WTC11 (cell line): ENCODE measurements around the gene TOMM5. TPM values are rescaled to one million over a fixed set of nuclear protein-coding genes. Genes with fewer than 3 reads are reported as not detected.

Experiments used
- ATAC-seq: fragments of 200-7000 bp; cut with Tn5 transposase; 2 replicates; pipeline ENCODE4 v1.10.0; 2021; ENCODE audit warnings: mild to moderate bottlenecking, moderate library complexity
- CTCF ChIA-PET: fragments of 300-600 bp; sonication (Branson Sonifier 250); formaldehyde crosslinking; loops from one replicate; lab custom pipeline; 2021; ENCODE audit warnings: antibody characterized with exemption; lab: Charles Lee
- POLR2A ChIA-PET: fragments of 350-600 bp; sonication (Branson Sonifier 250); formaldehyde crosslinking; loops from one replicate; lab custom pipeline; 2021; ENCODE audit warnings: antibody characterized with exemption; lab: Charles Lee
- DNase-seq: peaks from one replicate; pipeline ENCODE4 v3.0.0; 2021; ENCODE audit warnings: low spot score
- H3K27ac Mint-ChIP-seq: 2 replicates; pipeline ENCODE4 v1.8.0; 2021; ENCODE audit warnings: mixed read lengths
- H3K27me3 Mint-ChIP-seq: 2 replicates; pipeline ENCODE4 v1.8.0; 2021; ENCODE audit warnings: low read depth, mild to moderate bottlenecking, moderate library complexity, mixed read lengths
- H3K36me3 Mint-ChIP-seq: 2 replicates; pipeline ENCODE4 v1.8.0; 2021; ENCODE audit warnings: mixed read lengths
- H3K4me1 Mint-ChIP-seq: 2 replicates; pipeline ENCODE4 v1.8.0; 2022; ENCODE audit warnings: mixed read lengths
- H3K4me3 Mint-ChIP-seq: 2 replicates; pipeline ENCODE4 v1.8.0; 2021; ENCODE audit warnings: mild to moderate bottlenecking, moderate library complexity, mixed read lengths
- H3K9me3 Mint-ChIP-seq: 2 replicates; pipeline ENCODE4 v1.8.0; 2021; ENCODE audit warnings: mixed read lengths
- CDX4 ChIP-seq: fragments of 250-450 bp; sonication (Bioruptor Pico); IDR thresholded peaks from 2 replicates; pipeline ENCODE4 v1.9.0; 2021; ENCODE audit warnings: moderate library complexity, mild to moderate bottlenecking, inconsistent platforms, borderline replicate concordance
- CREM ChIP-seq: sonication (generic); formaldehyde crosslinking; IDR thresholded peaks from 2 replicates; pipeline ENCODE4 v1.8.1; 2022; ENCODE audit warnings: mild to moderate bottlenecking, missing genetic modification reagents, moderate library complexity
- E2F1 ChIP-seq: sonication (generic); formaldehyde crosslinking; IDR thresholded peaks from 2 replicates; pipeline ENCODE4 v1.8.0; 2022; ENCODE audit warnings: mild to moderate bottlenecking, missing genetic modification reagents
- FOXJ3 ChIP-seq: sonication (generic); formaldehyde crosslinking; IDR thresholded peaks from 2 replicates; pipeline ENCODE4 v1.9.0; 2021; ENCODE audit warnings: missing genetic modification reagents, mild to moderate bottlenecking, borderline replicate concordance
- FOXK1 ChIP-seq: sonication (generic); formaldehyde crosslinking; IDR thresholded peaks from 2 replicates; pipeline ENCODE4 v1.8.0; 2022; ENCODE audit warnings: mild to moderate bottlenecking, moderate library complexity, missing genetic modification reagents
- GABPB1 ChIP-seq: sonication (generic); formaldehyde crosslinking; IDR thresholded peaks from 2 replicates; pipeline ENCODE4 v1.8.1; 2023; ENCODE audit warnings: mild to moderate bottlenecking, missing genetic modification reagents
- GTF2I ChIP-seq: fragments of 250-450 bp; sonication (Bioruptor Pico); conservative IDR thresholded peaks from 2 replicates; pipeline ENCODE4 v1.4.0; 2021; ENCODE audit warnings: mild to moderate bottlenecking
- JAZF1 ChIP-seq: fragments of 250-450 bp; sonication (Bioruptor Pico); IDR thresholded peaks from 2 replicates; pipeline ENCODE4 v1.9.0; 2021; ENCODE audit warnings: moderate library complexity, mild to moderate bottlenecking, inconsistent platforms
- MAX ChIP-seq: sonication (generic); formaldehyde crosslinking; IDR thresholded peaks from 2 replicates; pipeline ENCODE4 v1.8.0; 2022; ENCODE audit warnings: mild to moderate bottlenecking, missing genetic modification reagents
- MXD4 ChIP-seq: fragments of 250-450 bp; sonication (Bioruptor Pico); IDR thresholded peaks from 2 replicates; pipeline ENCODE4 v1.8.0; 2021; ENCODE audit warnings: mild to moderate bottlenecking, moderate library complexity, borderline replicate concordance
- NFATC4 ChIP-seq: fragments of 250-450 bp; sonication (Bioruptor Pico); IDR thresholded peaks from 2 replicates; pipeline ENCODE4 v1.9.0; 2021; ENCODE audit warnings: mild to moderate bottlenecking
- PRRX2 ChIP-seq: fragments of 250-450 bp; sonication (Bioruptor Pico); IDR thresholded peaks from 2 replicates; pipeline ENCODE4 v1.8.0; 2021; ENCODE audit warnings: mild to moderate bottlenecking
- RELA ChIP-seq: sonication (generic); formaldehyde crosslinking; IDR thresholded peaks from 2 replicates; pipeline ENCODE4 v1.8.1; 2022; ENCODE audit warnings: missing genetic modification reagents, mild to moderate bottlenecking, borderline replicate concordance
- SMAD3 ChIP-seq: sonication (generic); formaldehyde crosslinking; IDR thresholded peaks from 2 replicates; pipeline ENCODE4 v1.8.0; 2022; ENCODE audit warnings: missing genetic modification reagents, mild to moderate bottlenecking, borderline replicate concordance
- SMAD4 ChIP-seq: sonication (generic); formaldehyde crosslinking; IDR thresholded peaks from 2 replicates; pipeline ENCODE4 v1.8.0; 2022; ENCODE audit warnings: mild to moderate bottlenecking, missing genetic modification reagents
- SOX15 ChIP-seq: fragments of 250-450 bp; sonication (Bioruptor Pico); IDR thresholded peaks from 2 replicates; pipeline ENCODE4 v1.9.0; 2021; ENCODE audit warnings: mild to moderate bottlenecking
- SP1 ChIP-seq: sonication (generic); formaldehyde crosslinking; conservative IDR thresholded peaks from 2 replicates; pipeline ENCODE4 v1.8.1; 2022; ENCODE audit warnings: missing genetic modification reagents
- TCF7 ChIP-seq: sonication (generic); formaldehyde crosslinking; IDR thresholded peaks from 2 replicates; pipeline ENCODE4 v1.8.0; 2022; ENCODE audit warnings: mild to moderate bottlenecking, low read depth, missing genetic modification reagents, moderate library complexity
- TEAD1 ChIP-seq: sonication (generic); formaldehyde crosslinking; IDR thresholded peaks from 2 replicates; pipeline ENCODE4 v1.8.0; 2022; ENCODE audit warnings: mild to moderate bottlenecking, missing genetic modification reagents
- TP53 ChIP-seq: sonication (generic); formaldehyde crosslinking; IDR thresholded peaks from 2 replicates; pipeline ENCODE4 v1.8.1; 2023; ENCODE audit warnings: mild to moderate bottlenecking, missing genetic modification reagents
- USF2 ChIP-seq: sonication (generic); formaldehyde crosslinking; IDR thresholded peaks from 2 replicates; pipeline ENCODE4 v1.8.1; 2023; ENCODE audit warnings: mild to moderate bottlenecking, missing genetic modification reagents, moderate library complexity
- ZNF121 ChIP-seq: sonication (generic); formaldehyde crosslinking; IDR thresholded peaks from 2 replicates; pipeline ENCODE4 v1.8.0; 2023; ENCODE audit warnings: missing genetic modification reagents
- ZNF232 ChIP-seq: sonication (generic); formaldehyde crosslinking; IDR thresholded peaks from 2 replicates; pipeline ENCODE4 v1.8.0; 2022; ENCODE audit warnings: mild to moderate bottlenecking, missing genetic modification reagents
- ZNF281 ChIP-seq: sonication (generic); formaldehyde crosslinking; IDR thresholded peaks from 2 replicates; pipeline ENCODE4 v1.8.0; 2023; ENCODE audit warnings: mild to moderate bottlenecking, missing genetic modification reagents
- ZNF423 ChIP-seq: fragments of 250-450 bp; sonication (Bioruptor Pico); IDR thresholded peaks from 2 replicates; pipeline ENCODE4 v2.1.2; 2022; ENCODE audit warnings: mild to moderate bottlenecking, moderate library complexity
- ZNF532 ChIP-seq: fragments of 250-450 bp; sonication (Bioruptor Pico); IDR thresholded peaks from 2 replicates; pipeline ENCODE4 v1.9.0; 2021; ENCODE audit warnings: mild to moderate bottlenecking, borderline replicate concordance
- ZSCAN18 ChIP-seq: fragments of 250-450 bp; sonication (Bioruptor Pico); IDR thresholded peaks from 2 replicates; pipeline ENCODE4 v2.1.2; 2022; ENCODE audit warnings: mild to moderate bottlenecking, moderate library complexity
- total RNA-seq: library from RNA; stranded (reverse); gene quantifications from 3 replicates; pipeline ENCODE4 v1.2.3, GENCODE V29; 2021

TOMM5 gene
- total RNA-seq, 1 experiment from 2014 or later, result 112 TPM

- Mint-ChIP-seq H3K27ac (no peak overlapping the region), H3K4me3 (no peak overlapping the region), H3K9me3 (no peaks in the 10 kb centered on the region), H3K36me3 (no peaks in the 10 kb centered on the region), H3K4me1 (peaks cover 5% of the 10 kb centered on the region), H3K27me3 (peaks cover 8% of the 10 kb centered on the region)
- CTCF ChIA-PET, result interaction anchor here (1.4 kb wide), 1 partner anchor 28 kb away, joined by 3 read pairs; no protein-coding TSS in a partner anchor
- POLR2A ChIA-PET, result no interaction called here
- no peak for ATAC-seq
- no peak for DNase-seq
- no peak for TF ChIP-seq GTF2I
- TF ChIP-seq CDX4 (CRISPR knock-in tag), result no peak
- TF ChIP-seq ZNF232, result no peak
- TF ChIP-seq TP53 (CRISPR knock-in tag), result no peak
- no peak for TF ChIP-seq TCF7 (CRISPR knock-in tag)
- no peak for TF ChIP-seq ZNF121
- TF ChIP-seq FOXJ3 (CRISPR knock-in tag), result no peak
- no peak for TF ChIP-seq PRRX2
- TF ChIP-seq ZNF532 (CRISPR knock-in tag), result no peak
- no peak for TF ChIP-seq ZNF281 (CRISPR knock-in tag)
- no peak for TF ChIP-seq USF2
- TF ChIP-seq FOXK1, result no peak
- no peak for TF ChIP-seq SMAD4 (CRISPR knock-in tag)
- TF ChIP-seq TEAD1 (CRISPR knock-in tag), result no peak
- TF ChIP-seq RELA (CRISPR knock-in tag), result no peak
- no peak for TF ChIP-seq MXD4 (CRISPR knock-in tag)
- TF ChIP-seq SOX15 (CRISPR knock-in tag), result no peak
- no peak for TF ChIP-seq NFATC4
Observed at GRCh38 chr9:37640246-37640645, 47.8 kb upstream of the TOMM5 start.

- DNase-seq, result no peak
- peaks cover 4% of the 10 kb centered on the region for H3K27me3 Mint-ChIP-seq
- CTCF ChIA-PET, result interaction anchor here (1.4 kb wide), 1 partner anchor 28 kb away, joined by 3 read pairs; no protein-coding TSS in a partner anchor
- POLR2A ChIA-PET, result no interaction called here
- H3K9me3 Mint-ChIP-seq, result no peaks in the 10 kb centered on the region
- H3K4me3 Mint-ChIP-seq, result no peak overlapping the region
- H3K4me1 Mint-ChIP-seq, result peaks cover 5% of the 10 kb centered on the region
- H3K36me3 Mint-ChIP-seq, result no peaks in the 10 kb centered on the region
- ATAC-seq, result no peak
- H3K27ac Mint-ChIP-seq, result no peak overlapping the region
- TF ChIP-seq TEAD1 (CRISPR knock-in tag) (no peak), SMAD3 (CRISPR knock-in tag) (no peak), JAZF1 (CRISPR knock-in tag) (no peak), TCF7 (CRISPR knock-in tag) (no peak), E2F1 (CRISPR knock-in tag) (no peak), SP1 (CRISPR knock-in tag) (no peak), MXD4 (CRISPR knock-in tag) (no peak), ZSCAN18 (CRISPR knock-in tag) (no peak), ZNF423 (no peak), MAX (CRISPR knock-in tag) (no peak), GABPB1 (CRISPR knock-in tag) (no peak), CREM (no peak)
Observed at GRCh38 chr9:37639841-37640240, 47.4 kb upstream of the TOMM5 start.
